Fibroblast of peridontal ligament (primary cell): ENCODE data around the gene FGF12.

Experiments
- DNase-seq: peaks from one replicate; pipeline ENCODE4 v3.0.0-alpha.2; 2010; ENCODE audit errors: extremely low read depth

Gene FGF12

GRCh38 chr3:192685801-192686200 is 41.5 kb downstream of the FGF12 start:
- no peak for DNase-seq

GRCh38 chr3:192684151-192684550 is 43.2 kb downstream of the FGF12 start:
- no peak for DNase-seq

GRCh38 chr3:192675958-192676649 is 51.2 kb downstream of the FGF12 start:
- no peak for DNase-seq

- no peak for DNase-seq
These were observed 71.7 kb downstream of the FGF12 start for GRCh38 chr3:192655628-192656027.

- no peak for DNase-seq
These were observed 72.3 kb downstream of the FGF12 start for GRCh38 chr3:192655040-192655439.

- DNase-seq: no peak
These were observed 73.5 kb downstream of the FGF12 start for GRCh38 chr3:192653862-192654261.

- DNase-seq: no peak
These were observed 74.6 kb downstream of the FGF12 start for GRCh38 chr3:192652727-192653126.

- no peak for DNase-seq
These were observed 75.4 kb downstream of the FGF12 start for GRCh38 chr3:192651836-192652512.

GRCh38 chr3:192645437-192645836 is 81.9 kb downstream of the FGF12 start:
- no peak for DNase-seq

- no peak for DNase-seq
These were observed 84.7 kb downstream of the FGF12 start for GRCh38 chr3:192642651-192643050.

- no peak for DNase-seq
These were observed 85.4 kb downstream of the FGF12 start for GRCh38 chr3:192641919-192642318.

- DNase-seq: no peak
These were observed 87.4 kb downstream of the FGF12 start for GRCh38 chr3:192639987-192640386.

- DNase-seq: no peak
These were observed 89.5 kb downstream of the FGF12 start for GRCh38 chr3:192637803-192638202.

GRCh38 chr3:192636517-192637444 is 90.6 kb downstream of the FGF12 start:
- DNase-seq: no peak

- no peak for DNase-seq
These were observed 97.9 kb downstream of the FGF12 start for GRCh38 chr3:192629429-192629828.

- no peak for DNase-seq
These were observed 105.4 kb downstream of the FGF12 start for GRCh38 chr3:192621909-192622308.

GRCh38 chr3:192620275-192620674 is 107.1 kb downstream of the FGF12 start:
- no peak for DNase-seq

- no peak for DNase-seq
These were observed 115.9 kb downstream of the FGF12 start for GRCh38 chr3:192611411-192611810.

GRCh38 chr3:192608726-192609600 is 118.4 kb downstream of the FGF12 start:
- no peak for DNase-seq

- DNase-seq: no peak
These were observed 119.5 kb downstream of the FGF12 start for GRCh38 chr3:192607798-192608197.

GRCh38 chr3:192597913-192598312 is 129.4 kb downstream of the FGF12 start:
- no peak for DNase-seq
